Fibroblast of lung (primary cell): ENCODE data around the gene ABCD1.
"Not testable (repeated sequence)": the region's sequence is repeated elsewhere in the genome, so short reads cannot be mapped to it uniquely, and the experiment has no call there.

Experiments used
- CTCF ChIP-seq, 2 donors: IDR thresholded peaks in 1 of 2; conservative IDR thresholded peaks in 1 of 2; 1 replicate in 1 of 2; 2 replicates in 1 of 2; pipeline ENCODE4 v1.5.1; 2011 to 2012; ENCODE audit warnings: low read length in 2 of 2, control low read depth in 1 of 2, inconsistent platforms in 1 of 2, low read depth in 1 of 2, mild to moderate bottlenecking in 1 of 2
- EZH2 ChIP-seq: IDR thresholded peaks from 2 replicates; pipeline ENCODE4 v1.5.1; 2012; ENCODE audit warnings: low read length, control low read depth, mild to moderate bottlenecking; ENCODE audit errors: missing control alignments

- not testable (repeated sequence) for TF ChIP-seq CTCF (conservative IDR thresholded peaks at IDR 0.05 in 1 of 2, IDR thresholded peaks at IDR 0.05 in 1 of 2; ENCODE audit: low read depth in 1 of 2, low read length in 2 of 2); EZH2
Observed at GRCh38 chrX:153699210-153699783, 25.4 kb upstream of the ABCD1 start.
